GM18517 (cell line): ENCODE results near the gene PDGFA.

Experiments used
- ATAC-seq: cut with Tn5 transposase; IDR thresholded peaks from one replicate; pipeline ENCODE4 v1.9.1; 2021; ENCODE audit warnings: mild to moderate bottlenecking, moderate library complexity; ENCODE audit not compliant: unreplicated experiment

The PDGFA gene

DNA sequence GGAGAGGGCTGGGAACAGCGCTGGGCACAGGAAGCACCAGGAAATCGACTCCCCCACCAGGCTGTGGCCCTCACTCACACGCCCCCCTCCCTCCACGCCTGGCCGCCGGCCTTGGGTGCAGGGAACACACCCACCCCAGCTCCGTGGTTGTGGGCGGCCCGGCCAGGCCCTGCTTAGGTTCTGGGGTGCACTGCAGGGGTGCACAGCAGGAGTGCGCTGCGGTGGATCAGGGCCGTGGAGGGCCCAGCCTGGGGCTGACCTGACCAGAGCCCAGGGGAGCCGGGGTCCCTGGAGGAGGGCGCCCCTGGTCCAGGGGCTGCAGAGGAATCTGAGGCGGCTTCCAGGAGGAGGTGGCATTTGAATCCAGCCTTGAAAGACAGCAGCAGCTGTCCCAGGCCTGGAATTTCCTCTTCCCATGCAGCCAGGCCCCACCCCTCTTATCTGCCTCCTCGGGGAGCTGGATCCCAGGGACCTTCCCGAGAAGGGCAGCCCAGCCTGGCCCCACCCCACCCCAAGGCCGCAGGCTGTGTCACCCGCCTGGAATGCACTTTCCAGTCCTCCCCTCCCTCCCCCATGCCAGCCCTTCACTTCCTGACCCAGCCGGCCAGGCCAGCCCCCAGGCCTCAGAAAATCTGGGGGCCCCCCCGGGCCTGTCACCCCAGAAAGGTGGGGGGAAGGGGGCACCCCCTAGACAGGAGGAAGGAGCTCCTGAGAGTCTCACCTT lies 18.4 kb upstream of the PDGFA start:
- no peak for ATAC-seq

DNA sequence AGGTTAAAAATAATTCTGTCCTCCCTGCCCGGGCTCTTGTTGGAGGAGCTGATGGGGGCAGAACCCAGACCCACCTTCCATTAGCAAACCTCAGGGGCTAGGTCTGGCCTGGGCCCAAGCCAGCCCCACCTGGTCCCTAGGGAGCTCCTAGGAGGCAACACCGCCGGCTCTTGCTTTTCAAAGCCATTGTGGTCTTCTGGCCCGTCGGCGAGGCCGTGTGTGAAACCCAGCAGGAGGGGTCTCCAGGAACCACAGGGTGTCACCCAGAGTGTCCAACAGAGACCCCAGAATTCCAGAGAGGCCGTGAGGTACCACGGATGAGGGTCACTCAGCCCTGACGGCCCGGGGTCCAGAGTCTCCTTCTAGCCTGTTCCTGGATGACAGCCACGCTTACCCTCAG lies 16.6 kb upstream of the PDGFA start:
- no peak for ATAC-seq

- no peak for ATAC-seq
These were observed 15.3 kb upstream of the PDGFA start for GRCh38 chr7:534959-535358.

DNA sequence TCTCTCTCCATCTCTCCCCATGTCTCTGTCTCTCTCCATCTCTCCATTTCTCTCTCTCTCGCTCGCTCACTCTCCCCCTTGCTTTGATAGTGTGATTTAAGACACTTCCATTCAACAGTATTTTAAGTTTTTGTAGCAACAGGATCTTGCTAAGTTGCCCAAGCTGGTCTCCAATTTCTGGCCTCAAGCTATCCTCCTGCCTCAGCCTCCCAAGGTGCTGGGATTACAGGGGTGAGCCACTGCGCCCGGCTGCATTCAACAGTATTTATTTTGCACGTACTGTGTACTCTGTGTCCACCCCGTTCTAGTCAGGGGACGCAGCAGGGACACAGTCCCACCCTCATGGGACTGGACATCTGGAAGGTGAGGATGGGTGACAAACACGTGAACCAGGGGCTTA lies 14.4 kb upstream of the PDGFA start:
- no peak for ATAC-seq

GRCh38 chr7:533266-533665 lies 13.6 kb upstream of the PDGFA start:
- ATAC-seq, result no peak

DNA sequence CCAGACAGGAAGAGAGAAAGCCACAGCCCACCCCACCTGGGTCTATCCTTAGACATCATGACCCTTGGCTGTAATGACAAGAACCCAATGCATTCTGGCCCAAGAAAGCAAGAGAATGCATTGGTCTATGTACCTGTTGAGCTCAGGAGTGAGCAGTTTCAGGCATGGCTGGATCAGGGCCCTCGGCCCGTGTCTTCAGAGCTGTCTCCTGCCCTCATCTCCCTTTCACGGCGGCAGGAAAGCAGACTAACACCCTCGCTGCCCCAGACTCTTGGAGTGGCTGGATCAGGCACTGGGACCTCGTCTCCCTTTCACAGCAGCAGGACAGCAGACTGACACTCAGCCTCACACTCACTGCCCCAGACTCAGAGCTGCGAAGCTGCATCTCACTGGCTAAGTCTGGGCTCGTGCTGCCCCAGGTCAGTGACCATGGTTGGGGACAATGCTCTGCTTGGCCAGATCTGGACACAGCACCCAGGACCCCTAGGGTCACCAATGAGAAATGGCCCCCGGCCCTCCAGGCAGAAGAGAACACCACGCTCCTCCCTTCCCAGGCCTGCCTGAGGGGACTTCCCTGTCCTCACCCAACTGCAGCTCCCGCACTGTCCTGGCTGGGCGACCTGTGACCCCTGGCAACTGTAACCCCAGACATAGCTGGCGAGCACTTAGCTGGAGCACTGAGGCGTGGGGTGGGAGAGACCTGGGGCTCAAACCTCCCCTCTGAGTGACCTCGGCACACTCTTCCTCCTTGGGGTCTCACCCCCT lies 12.9 kb upstream of the PDGFA start:
- ATAC-seq, result no peak

DNA sequence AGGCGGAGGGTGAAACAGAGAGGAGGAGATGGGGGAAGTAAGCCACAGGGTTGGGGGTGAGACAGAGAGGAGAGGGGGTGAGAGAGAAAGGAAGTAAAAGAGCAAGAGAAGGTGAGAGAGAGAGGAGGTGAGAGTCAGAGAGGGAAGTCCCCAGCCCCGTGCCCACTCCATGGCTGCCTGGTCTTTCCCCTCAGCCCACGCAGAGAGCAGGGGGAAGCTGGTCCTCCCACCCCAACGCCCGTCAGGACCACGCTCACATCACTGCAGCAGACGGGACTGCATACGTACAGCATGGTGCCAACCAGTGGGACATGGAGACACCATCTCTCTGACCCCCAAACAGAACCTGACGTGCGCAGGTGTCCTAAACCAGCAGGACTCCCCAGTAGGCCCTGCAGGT lies 12.1 kb upstream of the PDGFA start:
- no peak for ATAC-seq

- ATAC-seq, result no peak
These were observed 8.8 kb upstream of the PDGFA start for GRCh38 chr7:528451-528850.

DNA sequence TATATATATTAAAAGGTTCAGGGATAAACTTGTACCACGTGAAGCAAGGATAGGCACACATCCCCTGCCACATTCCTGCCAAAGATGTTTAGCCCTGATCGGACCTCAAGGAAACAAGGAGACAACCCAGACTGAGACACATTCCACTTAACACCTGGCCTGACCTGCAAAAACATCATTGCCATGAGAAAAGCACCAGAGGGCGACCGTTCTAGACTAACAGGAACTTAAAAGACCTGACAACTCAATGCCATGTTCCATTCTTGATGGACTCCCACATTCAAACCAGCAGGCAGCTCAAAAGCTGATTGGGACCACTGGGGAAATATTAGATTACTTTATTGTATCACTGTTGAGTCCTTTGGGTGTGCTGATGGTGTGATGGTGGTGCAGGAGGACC lies 8.1 kb upstream of the PDGFA start:
- ATAC-seq, result no peak

DNA sequence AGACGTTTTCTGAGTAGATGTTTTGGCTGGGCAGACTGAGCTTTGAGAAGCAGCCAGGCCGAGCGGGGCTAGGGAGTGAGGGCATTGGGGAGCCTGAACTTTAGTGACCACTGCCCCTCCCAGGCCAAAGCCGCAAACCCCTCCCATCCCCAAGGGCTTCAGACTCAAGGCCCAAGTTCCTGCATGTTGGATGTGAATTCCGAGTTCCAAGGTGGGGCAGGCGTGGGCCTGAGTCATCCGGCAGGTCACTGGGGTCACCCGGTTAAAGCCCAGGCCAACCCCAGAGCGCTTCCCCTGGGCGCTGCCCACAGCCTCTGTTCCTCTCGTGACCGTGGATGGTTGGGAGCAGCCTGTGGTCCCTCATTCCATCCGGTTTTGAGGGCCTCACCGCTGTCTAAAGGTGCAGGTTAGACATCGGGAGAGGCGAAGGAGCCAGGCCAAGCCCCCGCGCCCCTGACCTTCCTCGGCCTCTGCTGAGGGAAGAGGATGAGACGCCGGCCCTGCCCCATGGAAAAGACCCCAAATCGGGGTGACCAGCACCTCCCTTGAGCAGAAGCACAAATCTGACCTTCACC lies 6.9 kb upstream of the PDGFA start:
- no peak for ATAC-seq

- no peak for ATAC-seq
These were observed 6.1 kb upstream of the PDGFA start for GRCh38 chr7:525740-526139.

DNA sequence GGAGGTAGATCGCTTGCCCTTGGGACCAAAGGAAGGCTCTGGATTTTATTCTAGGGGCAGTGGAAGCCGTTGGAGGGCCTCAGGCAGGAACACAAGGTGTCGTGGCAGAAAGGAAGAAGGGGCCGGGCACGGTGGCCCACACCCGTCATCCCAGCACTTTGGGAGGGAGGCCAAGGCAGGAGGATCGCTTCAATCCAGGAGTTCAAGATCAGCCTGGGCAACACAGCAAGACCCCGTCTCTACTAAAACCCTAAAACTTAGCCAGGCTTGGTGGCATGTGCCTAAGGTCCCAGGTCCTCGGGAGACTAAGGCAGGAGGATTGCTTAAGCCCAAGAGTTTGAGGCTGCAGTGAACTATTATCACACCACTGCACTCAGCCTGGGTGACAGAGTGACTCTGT lies 5.2 kb upstream of the PDGFA start:
- ATAC-seq, result no peak

- ATAC-seq, result no peak
These were observed 4.0 kb upstream of the PDGFA start for GRCh38 chr7:523347-524336.

DNA sequence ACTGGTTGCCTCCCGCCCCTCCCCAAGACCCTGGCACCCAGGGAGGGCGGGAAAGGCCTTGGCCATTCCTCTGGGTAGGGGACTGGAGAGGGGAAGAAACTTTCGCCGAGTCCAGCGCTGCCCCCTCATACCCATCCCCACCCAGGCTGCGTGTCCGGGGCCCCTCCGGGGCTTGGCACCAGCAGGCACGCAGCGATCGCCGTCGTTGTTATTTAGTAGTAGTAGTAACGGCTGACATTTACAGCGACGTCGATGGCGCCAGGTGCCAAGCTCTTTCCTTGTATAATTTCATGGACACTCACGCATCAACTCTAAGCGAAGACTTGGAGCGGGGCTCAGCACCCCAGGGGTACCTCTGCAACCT lies 3.3 kb upstream of the PDGFA start:
- no peak for ATAC-seq

- ATAC-seq, result no peak
These were observed 2.7 kb upstream of the PDGFA start for GRCh38 chr7:522071-522950.

- no peak for ATAC-seq
These were observed 1.8 kb upstream of the PDGFA start for GRCh38 chr7:521221-522070.

DNA sequence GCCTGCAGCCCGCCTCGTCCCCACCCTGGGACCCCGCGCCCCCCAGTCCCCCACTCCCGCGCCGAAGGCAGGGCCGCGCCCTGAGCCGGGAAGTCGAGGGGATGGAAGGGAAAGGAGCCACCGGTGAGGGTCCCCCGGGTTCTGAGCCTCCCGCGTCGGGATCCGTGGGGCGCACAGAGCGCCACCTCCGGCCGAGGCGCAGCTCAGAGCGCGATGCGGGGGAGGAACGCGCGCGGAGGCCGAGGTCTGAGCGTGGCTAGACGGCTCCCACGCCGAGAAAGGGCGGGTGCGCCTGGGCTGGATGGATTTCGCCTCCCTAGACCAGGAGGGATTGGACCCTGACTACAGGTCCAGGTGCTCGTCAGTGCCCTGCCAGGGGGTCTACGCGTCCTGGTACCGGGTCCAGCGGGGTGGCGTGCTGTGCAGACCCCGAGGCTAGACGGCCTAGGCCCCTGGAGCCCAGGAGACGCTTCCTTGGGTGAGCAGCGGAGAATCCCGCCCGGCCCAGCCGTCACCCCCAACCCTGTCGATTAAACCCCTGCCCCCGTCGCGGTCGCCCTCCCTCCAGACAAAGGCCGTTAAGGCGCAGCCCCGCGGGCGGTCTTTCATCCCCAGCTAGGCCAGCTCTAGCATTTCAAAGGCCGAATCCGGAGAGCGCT lies 986 bp upstream of the PDGFA start:
- ATAC-seq, result no peak

DNA sequence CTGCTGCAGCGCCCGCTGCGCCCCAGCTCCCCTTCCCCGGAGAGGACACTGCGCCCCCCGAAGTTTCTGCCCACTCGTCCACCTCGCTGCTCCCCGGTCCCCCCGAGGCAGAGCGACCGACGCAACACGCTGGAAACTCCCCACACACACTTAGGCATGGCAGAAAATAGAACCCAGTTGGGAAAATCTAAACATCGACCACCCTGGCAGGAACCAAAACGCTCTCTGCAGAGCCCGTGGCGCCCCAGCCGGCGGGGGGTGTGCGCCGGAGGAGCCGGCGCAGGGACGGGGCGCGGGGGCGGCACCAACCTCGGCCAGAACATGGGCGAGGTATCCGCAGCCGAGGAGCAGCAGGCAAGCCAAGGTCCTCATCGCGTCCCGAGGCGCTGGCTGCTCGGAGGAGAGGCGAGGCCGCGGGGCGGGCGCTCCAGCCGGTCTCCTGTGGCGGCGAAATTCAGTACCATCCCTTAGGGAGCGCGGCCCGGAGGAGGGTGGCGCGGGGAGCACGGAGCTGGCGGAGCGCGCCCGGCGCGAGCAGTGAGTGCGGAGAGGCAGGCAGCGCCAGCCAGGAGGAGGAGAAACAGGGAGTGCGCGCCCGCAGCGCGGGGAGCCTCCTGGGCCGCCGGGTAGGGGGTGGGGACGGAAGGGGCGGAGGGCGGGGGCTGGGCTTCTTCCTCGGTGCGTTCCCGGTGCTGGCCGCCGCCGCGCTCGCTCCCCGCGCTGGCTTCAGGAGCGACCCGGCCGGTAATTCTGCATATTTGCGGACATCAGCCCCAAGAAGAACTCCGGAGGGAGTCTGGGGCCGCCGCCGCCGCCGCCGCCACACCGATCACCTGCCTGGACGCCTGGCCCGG lies 789 bp downstream of the PDGFA start:
- no peak for ATAC-seq
